ENCODE data around the gene ANGPT4.

Gene ANGPT4

DNA sequence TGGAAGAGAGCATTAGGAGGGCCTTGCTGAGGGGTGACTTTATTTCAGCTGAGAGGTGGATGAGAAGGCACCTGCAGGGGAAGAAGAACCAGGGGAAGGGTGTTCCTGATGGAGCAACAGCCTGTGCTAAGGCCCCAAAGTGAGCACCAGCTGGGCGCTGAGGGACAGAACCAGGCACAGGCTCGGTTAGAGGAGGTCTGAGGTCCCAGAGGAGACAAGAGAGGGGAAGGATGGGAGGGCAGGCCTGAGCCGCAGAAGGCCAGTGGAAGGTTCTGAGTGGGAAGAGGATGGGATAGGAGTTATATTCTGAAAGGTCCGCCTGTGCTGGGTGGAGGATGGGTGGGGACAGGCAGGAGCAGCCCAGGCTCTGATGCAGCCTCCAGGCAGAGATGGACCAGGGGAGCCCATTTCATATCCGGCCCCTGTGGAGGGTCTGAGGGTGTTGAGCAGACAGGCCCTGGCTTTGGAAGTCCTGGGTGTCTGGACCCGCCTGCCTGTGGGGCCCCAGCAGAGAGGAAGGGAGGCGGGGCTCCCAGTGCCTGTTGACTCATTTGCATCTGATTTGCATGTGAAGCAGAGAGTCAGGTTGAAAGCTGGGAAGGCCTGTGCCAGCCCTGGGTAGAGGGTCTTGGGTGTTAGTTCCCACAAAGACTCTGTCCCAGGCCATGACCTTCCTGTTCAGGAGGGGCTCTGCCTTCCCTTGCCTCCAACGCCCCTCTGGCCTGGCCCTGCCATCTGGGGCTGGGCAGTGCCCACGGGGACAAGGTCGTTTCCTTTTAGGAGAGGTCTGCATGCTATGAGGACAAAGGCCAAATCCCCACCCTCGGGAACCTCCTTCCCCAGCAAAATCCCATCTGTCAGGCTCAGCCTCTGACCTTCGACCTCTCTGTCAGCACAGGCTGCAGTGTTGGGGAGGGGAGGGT, 93.2 kb downstream of the ANGPT4 start:
- no peak for DNase-seq

DNA sequence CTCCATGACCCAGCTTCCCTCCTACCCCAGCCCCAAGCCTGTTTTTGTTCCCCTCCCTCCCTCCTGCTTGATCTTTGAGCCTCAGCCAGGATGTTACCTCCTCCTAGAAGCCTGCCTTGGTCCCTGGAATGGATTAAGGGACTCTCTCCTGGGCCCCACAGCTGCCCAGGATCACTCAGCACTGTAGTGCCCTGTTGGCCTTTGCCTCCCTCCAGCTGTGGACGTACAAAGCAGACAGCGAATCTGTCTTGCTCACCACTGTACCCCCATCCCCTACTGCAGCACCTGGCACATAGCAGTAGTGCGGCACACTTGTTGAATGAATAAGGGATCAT, 94.4 kb downstream of the ANGPT4 start:
- DNase-seq: no peak

DNA sequence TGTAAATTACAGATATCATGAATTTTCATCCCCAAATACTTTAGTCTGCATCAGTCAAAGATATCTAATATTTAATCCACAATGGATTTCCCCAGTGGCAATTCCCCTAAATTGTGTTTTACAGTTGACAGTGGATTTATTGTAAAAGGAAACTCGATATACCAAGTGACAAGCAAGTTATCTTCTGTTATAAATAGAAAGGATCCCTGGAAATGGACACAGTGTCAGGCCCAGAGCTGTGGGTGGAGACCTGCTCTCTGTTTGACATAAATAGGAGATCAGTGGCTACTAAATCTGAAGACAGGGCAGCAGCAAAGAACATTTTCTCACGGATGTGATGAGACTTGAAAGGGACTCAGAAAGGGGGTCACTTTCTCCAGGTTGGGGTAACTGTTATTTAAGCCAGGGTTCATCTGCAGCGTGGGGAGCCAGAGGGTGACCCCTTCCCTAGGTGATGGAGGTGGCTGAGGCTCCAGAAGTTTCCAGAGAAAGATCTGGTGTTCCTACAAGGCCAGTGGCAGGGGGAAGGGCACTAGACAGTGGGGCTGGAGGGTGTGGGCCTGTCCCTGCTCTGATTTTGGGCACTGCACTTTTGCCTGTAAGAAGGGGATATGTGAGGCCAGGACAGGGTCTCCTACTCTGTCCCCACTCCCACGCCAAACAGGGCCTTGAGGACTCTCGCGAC, 94.9 kb downstream of the ANGPT4 start:
- no peak for DNase-seq

DNA sequence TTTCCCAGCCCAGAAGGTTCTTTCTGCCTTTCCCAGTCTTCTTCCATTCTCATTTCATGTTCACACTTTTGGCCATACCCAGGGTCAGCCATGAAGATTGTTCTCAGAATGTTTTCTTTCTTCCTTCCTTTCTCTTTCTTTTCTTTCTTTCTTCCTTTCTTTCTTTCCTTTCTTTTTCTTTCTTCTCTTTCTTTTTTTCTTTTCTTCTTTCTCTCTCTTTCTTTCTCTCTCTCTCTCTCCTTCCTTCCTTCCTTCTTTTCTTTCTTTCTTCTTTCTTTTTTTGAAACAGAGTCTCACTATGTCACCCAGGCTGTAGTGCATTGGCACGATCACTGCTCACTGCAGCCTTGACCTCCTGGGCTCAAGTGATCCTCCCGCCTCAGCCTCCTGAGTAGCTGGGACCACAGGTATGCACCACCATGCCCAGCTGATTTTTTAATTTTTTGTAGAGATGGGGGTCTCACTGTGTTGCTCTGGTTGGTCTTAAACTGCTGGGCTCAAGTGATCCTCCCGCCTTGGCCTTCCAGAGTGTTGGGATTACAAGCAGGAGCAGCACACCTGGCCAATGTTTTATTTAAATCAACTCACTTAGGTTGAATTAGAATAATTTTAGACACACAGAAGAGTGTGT, 95.7 kb downstream of the ANGPT4 start:
- no peak for DNase-seq

Data from CD4-positive, alpha-beta T cell treated with Interleukin-12 subunit alpha and Interleukin-12 subunit beta, for 1 hour (primary cell).